ENCODE data around the gene PLCH1.

- no peak for TF ChIP-seq CTCF (IDR thresholded peaks at IDR 0.05)
- TF ChIP-seq POLR2A (IDR thresholded peaks at IDR 0.05): no peak
Measured at GRCh38 chr3:155390351-155390750, 354.5 kb downstream of the PLCH1 start.
